LNCaP clone FGC (cell line): ENCODE results near the gene HEXD.
"Not testable (repeated sequence)": the region's sequence is repeated elsewhere in the genome, so short reads cannot be mapped to it uniquely, and the experiment has no call there.

Source experiments
- DNase-seq: peaks from one replicate; pipeline ENCODE4 v3.0.0-alpha.2; 2011; ENCODE audit warnings: low read depth
- H3K4me3 ChIP-seq: 2 replicates; pipeline ENCODE4 v1.5.1; 2011; ENCODE audit warnings: mild to moderate bottlenecking, low read depth, low read length, control low read depth
- TF ChIP-seq, protein P1 (sequence below): IDR thresholded peaks from 2 replicates; pipeline ENCODE4 v1.5.1; 2012; ENCODE audit warnings: mild to moderate bottlenecking; ENCODE audit not compliant: control insufficient read depth, insufficient read depth; ENCODE audit errors: extremely low read depth

HEXD gene

DNA sequence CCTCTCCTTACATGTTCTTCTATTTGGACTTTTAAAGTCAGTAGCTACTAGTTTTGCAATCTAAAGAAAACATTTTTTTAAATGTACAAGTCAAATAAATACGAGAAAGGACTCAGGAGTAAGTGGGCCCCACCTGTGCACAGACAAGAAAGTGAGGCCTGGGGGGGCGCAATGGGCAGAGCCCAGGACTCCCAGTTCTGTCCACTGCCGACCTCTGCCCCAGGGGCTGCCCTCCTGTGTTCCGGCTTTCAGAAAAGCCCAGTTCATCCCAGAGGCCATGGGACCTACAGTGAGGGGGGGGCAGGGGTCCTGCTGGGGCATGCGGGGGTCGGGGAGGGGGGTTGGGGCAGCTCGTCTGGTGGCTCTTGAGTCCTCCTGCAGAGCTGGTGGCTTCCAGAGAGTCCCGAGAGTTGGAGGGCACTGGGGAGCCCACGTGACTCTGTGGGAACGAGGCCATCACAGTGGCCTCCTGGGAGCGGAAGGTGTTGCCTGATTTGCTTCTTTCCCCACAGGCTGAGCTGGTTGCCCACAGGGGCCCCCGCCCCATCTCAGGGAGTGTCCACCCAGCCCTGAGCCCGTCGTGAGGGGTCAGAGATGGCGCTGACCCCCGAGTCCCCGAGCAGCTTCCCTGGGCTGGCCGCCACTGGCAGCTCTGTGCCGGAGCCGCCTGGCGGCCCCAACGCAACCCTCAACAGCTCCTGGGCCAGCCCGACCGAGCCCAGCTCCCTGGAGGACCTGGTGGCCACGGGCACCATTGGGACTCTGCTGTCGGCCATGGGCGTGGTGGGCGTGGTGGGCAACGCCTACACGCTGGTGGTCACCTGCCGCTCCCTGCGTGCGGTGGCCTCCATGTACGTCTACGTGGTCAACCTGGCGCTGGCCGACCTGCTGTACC lies 44.2 kb upstream of the HEXD start:
- no peak for DNase-seq
- TF ChIP-seq, protein P1, sequence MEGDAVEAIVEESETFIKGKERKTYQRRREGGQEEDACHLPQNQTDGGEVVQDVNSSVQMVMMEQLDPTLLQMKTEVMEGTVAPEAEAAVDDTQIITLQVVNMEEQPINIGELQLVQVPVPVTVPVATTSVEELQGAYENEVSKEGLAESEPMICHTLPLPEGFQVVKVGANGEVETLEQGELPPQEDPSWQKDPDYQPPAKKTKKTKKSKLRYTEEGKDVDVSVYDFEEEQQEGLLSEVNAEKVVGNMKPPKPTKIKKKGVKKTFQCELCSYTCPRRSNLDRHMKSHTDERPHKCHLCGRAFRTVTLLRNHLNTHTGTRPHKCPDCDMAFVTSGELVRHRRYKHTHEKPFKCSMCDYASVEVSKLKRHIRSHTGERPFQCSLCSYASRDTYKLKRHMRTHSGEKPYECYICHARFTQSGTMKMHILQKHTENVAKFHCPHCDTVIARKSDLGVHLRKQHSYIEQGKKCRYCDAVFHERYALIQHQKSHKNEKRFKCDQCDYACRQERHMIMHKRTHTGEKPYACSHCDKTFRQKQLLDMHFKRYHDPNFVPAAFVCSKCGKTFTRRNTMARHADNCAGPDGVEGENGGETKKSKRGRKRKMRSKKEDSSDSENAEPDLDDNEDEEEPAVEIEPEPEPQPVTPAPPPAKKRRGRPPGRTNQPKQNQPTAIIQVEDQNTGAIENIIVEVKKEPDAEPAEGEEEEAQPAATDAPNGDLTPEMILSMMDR: no peak
- no peak overlapping the region for H3K4me3 ChIP-seq

DNA sequence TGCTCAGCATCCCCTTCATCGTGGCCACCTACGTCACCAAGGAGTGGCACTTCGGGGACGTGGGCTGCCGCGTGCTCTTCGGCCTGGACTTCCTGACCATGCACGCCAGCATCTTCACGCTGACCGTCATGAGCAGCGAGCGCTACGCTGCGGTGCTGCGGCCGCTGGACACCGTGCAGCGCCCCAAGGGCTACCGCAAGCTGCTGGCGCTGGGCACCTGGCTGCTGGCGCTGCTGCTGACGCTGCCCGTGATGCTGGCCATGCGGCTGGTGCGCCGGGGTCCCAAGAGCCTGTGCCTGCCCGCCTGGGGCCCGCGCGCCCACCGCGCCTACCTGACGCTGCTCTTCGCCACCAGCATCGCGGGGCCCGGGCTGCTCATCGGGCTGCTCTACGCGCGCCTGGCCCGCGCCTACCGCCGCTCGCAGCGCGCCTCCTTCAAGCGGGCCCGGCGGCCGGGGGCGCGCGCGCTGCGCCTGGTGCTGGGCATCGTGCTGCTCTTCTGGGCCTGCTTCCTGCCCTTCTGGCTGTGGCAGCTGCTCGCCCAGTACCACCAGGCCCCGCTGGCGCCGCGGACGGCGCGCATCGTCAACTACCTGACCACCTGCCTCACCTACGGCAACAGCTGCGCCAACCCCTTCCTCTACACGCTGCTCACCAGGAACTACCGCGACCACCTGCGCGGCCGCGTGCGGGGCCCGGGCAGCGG lies 43.4 kb upstream of the HEXD start:
- no peak for DNase-seq
- no peak overlapping the region for H3K4me3 ChIP-seq
- TF ChIP-seq, protein P1: no peak

DNA sequence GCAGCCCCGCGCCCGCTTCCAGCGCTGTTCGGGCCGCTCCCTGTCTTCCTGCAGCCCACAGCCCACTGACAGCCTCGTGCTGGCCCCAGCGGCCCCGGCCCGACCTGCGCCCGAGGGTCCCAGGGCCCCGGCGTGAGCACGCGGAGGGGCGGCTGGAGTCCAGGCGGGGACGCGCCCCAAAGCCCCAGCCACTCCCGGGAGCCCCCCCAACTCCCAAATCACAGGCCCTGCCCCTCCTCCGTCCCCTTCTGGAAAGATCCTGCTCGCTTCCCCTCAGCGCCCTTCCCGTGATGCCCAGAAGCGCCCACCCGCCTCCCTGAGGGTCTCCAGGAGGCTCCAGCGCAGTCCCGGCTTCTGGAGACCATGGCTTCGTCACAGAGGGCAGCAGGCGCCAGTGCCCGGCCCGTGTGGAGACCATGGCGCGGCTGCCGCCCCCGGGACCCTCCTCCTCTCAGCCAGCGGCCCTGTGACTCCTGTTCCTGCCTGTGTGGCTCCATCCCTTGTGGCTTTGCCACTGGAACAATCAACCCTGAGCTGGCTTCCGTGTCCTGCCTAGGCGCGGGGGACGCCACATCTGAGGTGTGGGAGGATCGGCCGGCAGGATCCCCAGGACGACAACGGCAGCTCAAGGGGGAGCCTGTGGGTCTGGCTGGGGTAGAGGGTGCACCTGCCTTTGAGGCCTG lies 42.6 kb upstream of the HEXD start:
- TF ChIP-seq, protein P1: no peak
- no peak for DNase-seq
- no peak overlapping the region for H3K4me3 ChIP-seq

DNA sequence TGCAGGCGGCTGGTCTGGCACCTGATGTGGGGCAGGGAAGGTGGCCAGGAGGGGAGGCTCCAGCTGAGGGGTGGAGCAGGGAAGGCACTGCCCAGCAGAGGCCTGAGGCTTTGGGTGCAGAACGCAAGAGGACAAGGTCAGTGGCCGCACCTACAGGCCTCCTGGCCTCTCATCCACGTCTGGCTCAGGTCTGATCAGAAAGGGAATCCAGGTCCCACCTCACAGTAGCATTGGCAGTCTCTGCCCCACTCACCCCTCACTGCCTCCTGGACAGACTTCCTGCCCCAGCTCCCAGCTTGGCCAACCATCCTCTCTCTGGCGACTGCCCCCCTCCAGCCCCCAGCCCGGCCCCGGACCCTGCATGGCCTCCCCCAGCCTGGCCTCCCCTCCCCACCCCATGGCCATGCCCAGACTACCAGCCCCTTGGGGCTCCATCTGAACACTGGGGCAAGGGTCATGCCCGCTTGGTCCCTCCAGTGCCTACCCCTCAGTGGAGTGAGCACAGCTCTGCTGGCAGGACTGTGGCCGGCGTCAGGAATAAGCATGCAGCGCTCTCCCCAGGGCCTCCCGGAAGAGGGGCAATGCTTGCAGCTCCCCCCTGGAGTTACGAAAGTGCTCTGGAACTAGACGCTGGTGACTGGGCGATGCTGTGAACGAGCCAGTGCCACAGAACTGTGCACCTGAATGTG lies 42.0 kb upstream of the HEXD start:
- TF ChIP-seq, protein P1: no peak
- H3K4me3 ChIP-seq: no peak overlapping the region
- DNase-seq: no peak

DNA sequence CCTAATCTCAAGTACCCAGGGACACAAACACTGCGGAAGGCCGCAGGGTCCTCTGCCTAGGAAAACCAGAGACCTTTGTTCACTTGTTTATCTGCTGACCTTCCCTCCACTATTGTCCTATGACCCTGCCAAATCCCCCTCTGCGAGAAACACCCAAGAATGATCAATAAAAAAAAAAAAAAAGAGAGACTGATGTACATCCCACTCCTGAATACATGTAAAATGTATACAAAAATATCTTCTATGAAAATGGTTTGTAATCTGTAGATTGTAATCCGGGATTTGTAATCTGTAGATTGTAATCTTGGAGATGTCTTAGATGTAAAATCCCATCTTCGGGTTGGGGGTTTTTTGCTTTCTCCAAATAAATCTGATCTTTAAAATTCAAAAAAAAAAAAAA lies 40.9 kb upstream of the HEXD start:
- DNase-seq, H3K4me3 ChIP-seq: not testable (repeated sequence)

DNA sequence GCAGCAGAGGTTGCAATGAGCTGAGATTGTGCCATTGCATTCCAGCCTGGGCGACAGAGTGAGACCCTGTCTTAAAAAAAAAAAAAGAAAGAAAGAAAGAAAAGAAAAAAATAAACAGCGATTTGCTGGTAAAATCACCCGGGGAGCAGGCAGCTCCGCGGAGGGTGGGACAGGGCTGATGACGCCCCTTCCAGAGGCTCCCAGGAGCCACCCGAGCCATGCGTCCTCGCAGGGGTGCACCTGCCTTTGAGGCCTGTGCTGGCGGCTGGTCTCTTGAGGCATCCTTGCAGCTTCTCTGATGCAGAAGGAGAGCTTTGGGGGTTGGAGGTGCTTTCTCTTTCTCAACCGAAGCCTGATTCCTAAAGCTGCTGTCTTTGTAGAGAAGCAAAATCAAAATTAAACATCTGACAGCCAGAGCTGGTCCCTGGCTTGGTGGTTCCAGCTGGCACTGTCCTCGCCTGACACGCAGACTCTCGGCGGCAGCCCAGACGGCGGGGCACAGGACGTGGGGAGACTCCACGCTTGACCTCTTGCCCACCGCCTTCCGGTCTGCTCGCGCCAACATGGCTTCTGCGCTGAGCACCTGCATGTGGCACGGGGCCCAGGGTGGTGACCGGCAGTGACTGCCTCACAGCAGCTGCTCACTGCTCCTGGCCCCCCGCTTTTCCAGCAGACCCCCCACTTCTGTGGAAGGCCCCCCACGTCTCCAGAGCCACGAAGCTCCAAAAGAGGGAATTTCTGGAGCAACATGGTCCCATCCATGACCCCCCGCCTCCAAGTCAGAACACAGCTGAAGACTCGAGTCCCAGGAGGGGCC lies 40.0 kb upstream of the HEXD start:
- TF ChIP-seq, protein P1: no peak
- H3K4me3 ChIP-seq: no peak overlapping the region
- no peak for DNase-seq
